HEK293 (cell line): Measurements from ENCODE around the gene NEK6.

Experiments used
- CTCF ChIP-seq: fragments of 450-650 bp; formaldehyde crosslinking; IDR thresholded peaks from 2 replicates; pipeline ENCODE4 v1.5.1; 2016; ENCODE audit warnings: missing biosample characterization, missing genetic modification characterization
- OVOL3 ChIP-seq: fragments of 450-650 bp; formaldehyde crosslinking; IDR thresholded peaks from 2 replicates; pipeline ENCODE4 v1.5.1; 2016; ENCODE audit warnings: missing biosample characterization, missing genetic modification characterization
- REST ChIP-seq: fragments of 450-650 bp; formaldehyde crosslinking; IDR thresholded peaks from 2 replicates; pipeline ENCODE4 v1.5.1; 2016; ENCODE audit warnings: missing biosample characterization, missing genetic modification characterization
- SP2 ChIP-seq: fragments of 450-650 bp; formaldehyde crosslinking; IDR thresholded peaks from 2 replicates; pipeline ENCODE4 v1.5.1; 2016; ENCODE audit warnings: missing biosample characterization, missing genetic modification characterization
- WT1 ChIP-seq: fragments of 450-650 bp; formaldehyde crosslinking; IDR thresholded peaks from 2 replicates; pipeline ENCODE4 v1.5.1; 2016; ENCODE audit warnings: missing biosample characterization, missing genetic modification characterization
- ZBTB11 ChIP-seq: fragments of 450-650 bp; formaldehyde crosslinking; conservative IDR thresholded peaks from 2 replicates; pipeline ENCODE4 v1.5.1; 2016; ENCODE audit warnings: low read depth, missing biosample characterization, missing genetic modification characterization
- ZNF175 ChIP-seq: fragments of 450-650 bp; formaldehyde crosslinking; IDR thresholded peaks from 2 replicates; pipeline ENCODE4 v1.5.1; 2016; ENCODE audit warnings: missing biosample characterization, missing genetic modification characterization
- ZNF530 ChIP-seq: fragments of 450-650 bp; formaldehyde crosslinking; IDR thresholded peaks from 2 replicates; pipeline ENCODE4 v1.5.1; 2016; ENCODE audit warnings: low read depth, missing biosample characterization, missing genetic modification characterization
- ZNF561 ChIP-seq: fragments of 450-650 bp; IDR thresholded peaks from 2 replicates; pipeline ENCODE4 v1.5.1; 2018; ENCODE audit warnings: missing biosample characterization, missing genetic modification characterization, borderline replicate concordance
- ZNF639 ChIP-seq: fragments of 450-650 bp; formaldehyde crosslinking; IDR thresholded peaks from 2 replicates; pipeline ENCODE4 v1.5.1; 2016; ENCODE audit warnings: missing biosample characterization, missing genetic modification characterization
- ZNF692 ChIP-seq: fragments of 450-650 bp; formaldehyde crosslinking; IDR thresholded peaks from 2 replicates; pipeline ENCODE4 v1.5.1; 2016; ENCODE audit warnings: missing biosample characterization, missing genetic modification characterization
- ZNF843 ChIP-seq: fragments of 450-650 bp; formaldehyde crosslinking; IDR thresholded peaks from 2 replicates; pipeline ENCODE4 v1.5.1; 2016; ENCODE audit warnings: missing biosample characterization, missing genetic modification characterization

GRCh38 chr9:124214116-124214515 lies 43.6 kb upstream of the NEK6 start:
- TF ChIP-seq ZNF175 (tag by site-specific recombination): no peak
- no peak for TF ChIP-seq ZNF692 (tag by site-specific recombination)
- no peak for TF ChIP-seq ZBTB11 (tag by site-specific recombination)
- TF ChIP-seq WT1 (tag by site-specific recombination): no peak
- no peak for TF ChIP-seq ZNF530
- no peak for TF ChIP-seq ZNF561 (tag by site-specific recombination)
- TF ChIP-seq ZNF843: no peak
- no peak for TF ChIP-seq CTCF
- no peak for TF ChIP-seq SP2 (tag by site-specific recombination)
- TF ChIP-seq ZNF639: no peak
- no peak for TF ChIP-seq OVOL3 (tag by site-specific recombination)
- no peak for TF ChIP-seq REST (tag by site-specific recombination)
